ENCODE results near the gene DYNLT5.
"Not testable (repeated sequence)": the region's sequence is repeated elsewhere in the genome, so short reads cannot be mapped to it uniquely, and the experiment has no call there.

The DYNLT5 gene

GRCh38 chr1:66791621-66792610 lies 39.7 kb downstream of the DYNLT5 start:
- no peak for DNase-seq

GRCh38 chr1:66795839-66796238 lies 43.6 kb downstream of the DYNLT5 start:
- DNase-seq, result not testable (repeated sequence)

GRCh38 chr1:66809245-66809644 lies 57.0 kb downstream of the DYNLT5 start:
- DNase-seq, result no peak

GRCh38 chr1:66809736-66810326 lies 57.6 kb downstream of the DYNLT5 start:
- DNase-seq, result no peak

- DNase-seq, result no peak
These were observed 72.5 kb downstream of the DYNLT5 start for GRCh38 chr1:66824771-66825170.
